Measurements from ENCODE around the gene DSCAML1.
A peak's percentile ranks its signal among the peaks of the same experiment; 100 is the strongest.

Gene DSCAML1

DNA sequence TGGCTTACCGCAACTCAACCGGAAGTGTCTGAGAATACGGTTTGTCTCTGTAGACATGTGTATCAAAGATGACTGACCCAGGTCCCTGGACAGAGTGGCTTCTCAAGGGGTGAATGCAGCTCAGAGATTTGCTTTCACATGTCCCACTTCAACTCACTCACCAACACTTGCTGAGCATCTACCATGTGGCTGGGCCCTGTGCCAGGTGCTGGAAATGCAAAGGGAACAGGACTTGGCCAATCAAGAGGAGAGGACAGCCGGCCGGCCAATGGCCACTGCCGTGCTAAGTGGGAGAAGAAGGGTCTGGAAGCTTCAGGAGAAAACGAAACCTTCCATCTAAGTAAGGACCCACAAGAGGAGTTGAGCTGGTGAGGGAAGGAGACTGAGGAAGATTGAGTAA, 318.1 kb downstream of the DSCAML1 start:
- DNase-seq, result no peak

DNA sequence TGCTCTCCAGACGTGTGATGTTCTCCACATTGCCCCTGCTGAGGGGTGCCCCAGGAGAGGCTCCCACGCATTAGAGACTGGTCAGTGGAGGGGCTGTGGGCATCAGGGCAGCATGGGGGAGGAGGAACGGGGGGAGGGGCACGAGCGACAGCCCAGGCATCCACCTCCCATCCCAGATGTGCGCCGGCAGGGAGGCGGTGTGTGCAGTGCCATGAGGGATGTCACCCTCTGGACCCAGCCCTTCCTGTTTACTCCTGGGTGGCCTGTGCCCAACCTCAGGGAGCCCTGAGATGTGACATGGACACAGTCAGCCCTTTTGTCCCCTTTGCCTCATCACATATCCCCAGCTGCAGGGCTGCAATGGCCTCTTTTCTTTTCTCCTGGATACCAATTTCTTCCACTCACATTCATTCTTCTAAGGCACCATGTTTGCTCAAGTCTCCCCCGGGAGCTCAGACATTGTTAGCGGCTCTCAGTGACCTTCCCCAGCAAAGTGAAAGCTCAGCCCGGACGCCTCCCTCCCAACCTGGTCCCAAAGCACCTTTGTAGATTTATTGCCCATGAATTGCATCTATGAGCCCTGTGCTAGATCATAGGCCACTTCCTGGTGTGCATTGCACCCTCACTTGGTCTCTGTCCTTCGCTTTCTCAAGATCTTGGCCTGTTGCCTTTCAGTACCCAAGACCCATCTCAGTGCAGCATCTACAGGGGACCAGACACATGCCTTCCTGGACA, 318.7 kb downstream of the DSCAML1 start:
- DNase-seq, result no peak

DNA sequence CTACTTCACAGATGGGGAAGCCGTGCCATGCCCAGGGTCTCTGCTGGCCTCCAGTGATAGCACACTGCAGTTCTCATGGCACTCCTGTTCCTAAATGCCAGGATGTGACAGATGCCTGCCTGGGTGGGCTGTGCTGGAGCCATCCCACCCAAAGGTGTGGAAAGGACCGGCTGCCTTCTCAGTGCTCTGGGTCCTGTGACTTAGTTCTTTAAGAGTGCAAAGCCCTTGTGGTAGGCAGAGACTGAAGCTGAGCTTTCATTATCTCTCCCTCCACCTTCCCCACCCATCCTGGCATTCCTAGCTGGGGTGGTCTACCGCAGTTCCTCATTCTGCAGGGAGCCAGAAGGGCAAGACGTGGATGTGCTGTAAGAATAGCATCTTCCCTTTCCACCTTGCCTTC, 319.3 kb downstream of the DSCAML1 start:
- no peak for DNase-seq

DNA sequence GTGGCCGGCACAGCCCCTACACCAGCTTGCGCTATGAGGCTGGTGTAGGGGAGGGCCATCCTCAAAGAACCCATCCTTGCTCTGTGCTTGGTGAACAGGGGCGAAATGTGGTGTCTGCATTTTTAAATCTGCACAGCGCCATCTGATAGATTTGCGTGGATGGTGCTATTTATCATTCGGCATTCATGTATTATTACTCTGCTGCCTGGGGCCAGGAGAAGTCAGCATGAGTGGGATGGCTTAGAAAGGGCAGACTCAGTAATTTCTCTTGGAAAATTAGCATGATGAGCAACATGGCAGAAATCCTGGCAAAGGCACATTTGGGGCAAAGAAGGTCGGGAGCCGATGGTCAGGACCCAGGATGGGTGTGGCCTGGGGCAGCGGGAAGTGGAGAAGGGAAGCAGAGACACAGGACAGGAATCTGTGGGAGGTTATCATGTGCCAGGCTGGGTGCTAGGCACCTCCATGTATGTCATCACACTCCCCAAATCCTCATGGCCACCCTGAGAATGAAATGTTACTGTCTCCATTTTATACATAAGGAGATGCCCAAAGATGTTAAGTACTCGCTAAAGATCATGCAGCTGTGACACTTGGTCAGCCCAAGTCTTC, 320.4 kb downstream of the DSCAML1 start:
- no peak for DNase-seq

DNA sequence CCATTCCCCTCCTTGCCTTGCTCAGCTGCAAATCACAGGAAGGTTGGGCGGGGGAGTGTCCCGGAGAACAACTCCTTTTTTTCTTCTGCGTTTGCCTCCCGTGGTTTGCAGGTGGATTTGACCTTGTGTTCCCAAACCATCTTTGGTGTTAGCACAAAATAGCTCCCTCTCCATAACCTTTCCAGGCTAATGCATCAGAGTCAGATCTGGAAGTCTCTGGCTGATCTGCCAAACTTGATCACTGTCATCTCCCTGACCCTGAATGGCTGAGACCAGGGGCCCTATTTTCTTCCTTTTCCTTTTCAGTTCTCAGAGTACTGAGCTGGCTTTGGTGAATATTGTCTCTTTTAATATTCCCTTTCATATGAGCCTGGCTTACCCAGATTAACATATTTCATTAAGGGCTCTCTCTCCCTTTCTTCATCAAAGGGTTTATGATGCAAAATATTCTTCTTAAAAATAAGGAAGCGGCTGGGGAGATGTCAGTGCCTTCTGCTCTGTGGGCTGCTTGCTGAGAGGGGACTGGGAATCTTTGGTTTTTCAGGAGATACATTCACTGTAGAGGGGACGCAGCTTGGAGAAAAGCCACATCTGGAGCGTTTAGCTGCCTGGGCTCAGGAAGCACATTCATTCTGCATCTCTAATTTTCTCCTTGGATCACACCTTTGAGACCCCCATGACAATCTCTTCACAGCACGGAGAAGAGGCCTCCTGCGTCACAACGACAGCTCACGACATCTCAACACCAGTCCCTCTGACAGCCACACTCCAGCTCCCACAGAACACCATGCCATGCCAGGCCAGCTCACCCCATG, 321.1 kb downstream of the DSCAML1 start:
- DNase-seq, result no peak

DNA sequence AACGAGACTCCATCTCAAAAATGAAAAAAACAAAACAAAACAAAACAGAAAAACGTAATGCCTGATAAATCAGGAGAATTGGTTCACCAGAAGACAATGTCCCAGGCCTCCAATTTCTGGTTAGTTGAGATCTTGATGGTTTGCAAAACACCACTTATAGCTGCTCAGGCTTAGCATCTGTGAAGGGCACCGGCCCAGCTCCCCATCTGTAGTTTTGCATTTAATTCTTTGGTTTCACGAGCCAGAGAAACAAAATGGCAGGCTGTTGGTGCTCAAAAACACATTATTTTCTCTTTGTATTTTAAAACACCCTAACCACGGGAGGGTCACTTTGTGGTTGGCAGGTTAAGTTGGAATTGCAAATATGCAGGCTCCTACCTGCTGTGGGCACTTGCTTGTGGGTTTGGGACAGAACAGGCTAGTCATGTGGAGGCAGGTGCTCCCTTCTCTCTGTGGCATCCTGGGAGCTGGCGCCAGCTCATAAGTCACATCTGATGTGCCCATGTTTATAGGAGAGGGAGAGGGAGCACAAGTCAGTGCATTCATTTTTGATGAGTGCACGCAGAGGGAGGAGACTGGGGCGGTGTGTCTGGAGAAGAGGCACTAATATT, 323.4 kb downstream of the DSCAML1 start:
- DNase-seq, result peak; percentile 95

DNA sequence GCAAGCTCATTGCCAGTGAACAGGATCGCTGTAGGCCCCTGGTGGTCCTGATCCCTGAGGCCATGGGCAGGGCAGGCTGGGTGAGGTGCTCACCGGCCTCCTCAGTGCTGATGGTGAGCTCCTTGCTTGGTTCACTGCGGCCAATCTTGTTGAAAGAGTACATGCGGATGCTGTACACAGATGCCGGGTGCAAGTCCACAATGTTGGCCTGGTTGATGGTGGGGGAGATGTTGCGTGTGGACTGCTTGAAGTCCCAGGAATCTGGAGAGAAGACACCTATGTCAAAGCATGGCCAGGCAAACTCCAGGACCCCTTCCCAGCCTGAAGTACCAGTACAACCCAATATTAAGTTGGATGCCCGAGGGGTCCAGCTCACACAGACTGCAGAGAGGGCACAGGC, 325.2 kb downstream of the DSCAML1 start:
- no peak for DNase-seq

DNA sequence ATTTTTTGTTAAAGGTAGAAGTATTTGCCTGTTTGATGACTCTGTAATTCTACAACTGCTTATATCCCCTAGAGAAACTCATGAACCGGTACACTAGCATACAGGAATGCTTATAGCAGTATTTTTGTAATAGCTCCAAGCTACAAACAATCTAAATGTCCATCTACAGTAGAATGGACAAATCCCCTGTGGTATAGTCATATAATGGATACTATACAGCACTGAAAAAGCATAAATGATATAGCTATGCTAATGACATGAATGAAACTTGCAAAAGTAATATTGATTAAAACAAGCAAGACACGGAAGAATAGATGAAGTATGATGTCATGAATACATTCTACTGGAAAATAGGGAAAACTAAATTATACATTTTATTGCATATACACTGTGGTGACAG, 326.4 kb downstream of the DSCAML1 start:
- DNase-seq, result no peak

DNA sequence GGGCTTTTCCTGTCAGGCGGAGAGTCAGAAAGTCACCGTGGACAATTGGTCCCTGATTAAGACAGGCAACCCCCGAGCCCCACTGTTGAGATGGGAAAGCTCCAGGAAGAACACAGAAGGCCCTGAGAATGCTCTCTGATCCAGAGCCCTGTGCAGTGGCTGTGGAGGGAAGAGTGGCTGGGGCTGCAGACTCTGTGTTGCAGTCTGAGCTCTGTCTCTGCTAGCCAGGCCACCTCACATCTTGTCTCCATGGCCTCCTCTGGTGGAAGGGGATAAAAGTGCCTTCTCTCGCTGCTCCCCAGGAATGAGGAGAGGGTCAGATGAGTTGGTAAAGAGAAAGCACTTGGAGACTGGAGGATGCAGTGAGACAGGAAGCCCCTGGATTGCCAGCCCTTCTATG, 328.1 kb downstream of the DSCAML1 start:
- DNase-seq, result no peak

DNA sequence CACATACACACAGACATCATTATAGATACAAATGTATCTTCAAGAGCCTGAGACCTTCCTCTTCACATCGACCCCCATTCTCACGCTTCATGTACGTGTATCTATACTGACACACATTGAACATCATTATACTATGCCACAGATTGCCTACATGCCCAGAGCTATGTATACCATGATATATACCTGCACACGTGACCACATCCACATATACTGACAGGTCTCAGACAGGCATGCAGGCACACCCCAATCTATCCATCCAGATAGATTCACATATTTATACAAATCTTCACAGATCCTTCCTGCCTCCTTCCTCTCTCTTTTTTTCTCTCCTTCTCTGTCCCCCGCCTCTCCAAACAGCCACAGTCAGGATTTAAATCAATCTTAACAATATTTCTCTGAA, 329.2 kb downstream of the DSCAML1 start:
- no peak for DNase-seq

DNA sequence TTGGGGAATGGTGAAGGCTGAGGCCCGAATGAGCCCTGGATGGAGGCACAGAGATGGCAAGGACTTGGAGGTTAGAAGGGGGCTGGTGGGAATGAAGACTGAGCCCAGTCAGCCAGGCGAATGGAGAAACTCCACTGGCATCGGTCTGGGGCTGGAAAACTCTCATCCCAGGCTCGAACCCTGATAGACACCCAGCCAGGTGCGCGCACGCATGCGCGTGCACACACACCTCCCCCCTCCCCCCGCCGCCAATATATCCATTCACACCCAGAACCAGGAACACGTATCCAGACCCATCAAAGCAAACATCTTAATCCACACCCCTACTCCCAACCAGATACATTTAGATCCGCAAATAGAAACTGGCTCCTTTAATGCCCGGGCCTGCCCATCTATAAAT, 330.1 kb downstream of the DSCAML1 start:
- no peak for DNase-seq

DNA sequence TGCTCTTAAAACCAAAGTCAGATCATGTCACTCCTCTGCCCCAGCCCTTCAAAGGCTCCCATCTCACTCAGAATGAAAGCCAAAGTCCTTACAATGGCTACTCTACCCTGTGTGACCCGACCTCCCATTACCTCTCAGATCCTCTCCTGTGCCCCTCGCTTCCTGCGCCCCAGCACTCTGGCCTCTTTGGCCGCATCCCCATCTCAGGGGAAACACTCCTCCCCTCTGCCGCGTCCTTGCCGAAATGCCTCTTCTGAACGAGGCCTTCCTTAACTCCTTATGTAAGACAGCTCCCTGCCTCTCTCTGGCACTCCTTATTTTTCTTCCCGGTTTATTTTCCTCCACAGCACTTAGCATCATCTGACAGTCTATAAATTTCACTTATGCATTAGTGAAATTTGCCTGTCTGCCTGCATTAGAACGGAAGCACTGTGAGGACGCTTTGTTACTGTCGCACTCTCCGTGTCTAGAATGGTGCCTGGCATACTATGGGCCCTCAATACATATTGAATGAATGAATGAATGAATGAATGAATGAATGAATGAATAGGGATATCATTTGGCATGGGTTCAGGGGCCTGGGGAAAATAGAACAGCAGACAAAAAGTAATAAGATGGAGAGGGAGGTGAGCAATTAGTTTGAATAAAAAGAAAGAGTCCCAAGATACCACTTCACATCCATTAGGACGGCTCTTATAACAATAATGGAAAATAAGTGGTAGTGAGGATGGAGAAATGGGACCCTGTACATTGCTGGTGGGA, 331.6 kb downstream of the DSCAML1 start:
- DNase-seq, result peak; percentile 31

DNA sequence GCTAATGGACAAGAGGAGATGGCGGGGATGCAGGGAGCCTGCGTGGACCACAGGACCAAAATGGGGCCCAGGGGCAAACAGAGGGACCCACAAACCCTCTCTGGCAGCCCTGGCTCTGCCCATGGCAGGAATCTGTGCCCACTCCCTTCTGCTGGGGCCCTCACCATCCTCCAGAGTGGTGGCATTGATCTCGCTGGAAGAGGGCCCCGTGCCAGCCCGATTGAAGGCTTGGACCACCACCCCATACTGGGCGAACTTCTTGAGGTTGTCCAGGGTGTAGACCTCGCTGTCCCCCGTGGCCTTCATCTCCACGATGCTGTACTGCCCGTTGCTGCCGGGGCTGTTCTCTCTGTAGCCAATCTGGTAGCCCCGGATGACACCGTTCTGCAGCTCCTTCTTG, 332.2 kb downstream of the DSCAML1 start:
- no peak for DNase-seq

DNA sequence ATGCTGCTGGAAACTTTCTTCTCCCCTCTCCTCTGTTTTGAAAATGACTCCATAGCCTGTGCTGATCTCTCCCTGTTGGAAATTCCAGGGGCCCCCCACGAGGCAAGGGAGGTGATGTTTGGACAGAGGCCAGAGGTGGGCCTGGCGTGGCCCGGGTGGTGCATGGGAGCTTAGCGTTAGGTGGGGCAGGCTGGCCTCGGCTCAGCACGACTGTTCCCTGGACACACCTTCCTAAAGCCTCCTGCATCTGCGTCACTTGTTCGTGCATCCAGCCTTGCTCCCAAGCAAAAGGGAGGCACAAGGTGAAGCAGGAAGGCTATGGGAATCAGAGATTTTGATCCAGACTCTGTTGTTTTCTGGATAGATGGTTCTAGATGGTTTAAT, 334.2 kb downstream of the DSCAML1 start:
- no peak for DNase-seq

DNA sequence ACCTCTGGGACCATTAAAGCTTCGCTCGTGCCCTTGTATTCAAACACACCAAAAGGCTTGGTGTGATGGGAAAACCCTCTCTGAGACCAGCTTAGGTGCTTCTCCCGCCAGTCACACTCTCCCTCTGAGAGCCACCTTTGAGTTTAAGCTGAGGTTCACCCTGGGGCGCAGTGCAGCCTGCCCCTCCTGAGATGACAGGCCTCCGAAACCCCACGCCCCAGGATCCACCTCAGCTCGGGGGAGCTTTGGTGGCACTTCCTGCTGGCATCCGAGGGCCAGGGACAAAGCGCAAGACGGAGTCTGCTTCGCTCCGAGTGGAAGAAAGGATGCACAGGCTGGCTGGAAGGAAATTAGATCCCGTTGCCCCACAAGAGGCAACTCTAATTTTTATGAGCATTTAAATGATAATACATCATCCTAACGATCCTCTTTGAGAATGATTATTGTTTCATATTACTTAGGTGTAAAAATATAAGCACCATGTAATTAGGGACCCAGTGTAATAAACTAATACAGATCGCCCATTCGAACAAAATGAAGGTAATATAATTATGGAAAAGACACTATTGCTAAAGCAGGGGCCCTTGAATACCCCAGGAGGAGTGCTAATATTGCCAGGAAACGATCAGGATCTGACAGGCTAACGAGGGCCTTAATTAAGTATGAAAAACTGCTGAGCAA, 334.7 kb downstream of the DSCAML1 start:
- DNase-seq, result no peak

DNA sequence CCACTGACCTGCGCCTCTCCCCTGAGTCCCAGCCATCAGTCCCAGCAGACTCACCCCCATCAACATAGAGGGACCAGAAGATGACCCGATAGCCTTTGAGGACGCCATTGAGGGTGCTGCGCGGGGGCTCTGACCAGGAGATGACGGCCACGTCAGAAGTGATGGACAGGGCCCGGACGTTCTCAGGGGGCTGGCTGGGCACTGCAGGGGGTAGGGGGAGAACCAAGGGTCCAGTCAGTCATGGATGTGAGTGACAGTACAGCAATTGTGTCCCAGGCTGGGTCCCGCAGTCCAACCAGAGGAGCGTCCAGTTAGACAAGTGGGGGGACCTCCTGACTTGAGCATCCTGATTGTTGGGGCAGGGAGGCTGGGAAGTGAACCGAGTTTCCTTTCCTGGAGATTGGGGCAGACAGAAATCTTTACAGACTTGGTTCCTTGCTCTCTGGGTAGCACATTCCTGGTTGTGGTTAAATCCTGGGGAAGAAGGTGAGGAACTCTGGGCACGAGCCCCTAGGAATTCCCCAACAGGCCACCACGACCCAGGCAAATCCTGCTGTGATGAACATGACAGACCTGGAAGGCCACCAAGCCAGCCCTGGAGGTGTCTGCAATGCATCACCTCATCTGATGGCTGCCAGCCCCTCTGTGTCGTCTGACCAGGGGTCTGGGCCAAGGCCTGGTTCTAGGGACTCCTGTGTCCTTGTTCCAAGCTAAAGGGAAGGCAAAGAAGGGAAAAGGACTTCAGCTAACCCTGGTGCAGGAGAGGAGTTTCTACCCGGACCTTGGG, 335.4 kb downstream of the DSCAML1 start:
- DNase-seq, result no peak

DNA sequence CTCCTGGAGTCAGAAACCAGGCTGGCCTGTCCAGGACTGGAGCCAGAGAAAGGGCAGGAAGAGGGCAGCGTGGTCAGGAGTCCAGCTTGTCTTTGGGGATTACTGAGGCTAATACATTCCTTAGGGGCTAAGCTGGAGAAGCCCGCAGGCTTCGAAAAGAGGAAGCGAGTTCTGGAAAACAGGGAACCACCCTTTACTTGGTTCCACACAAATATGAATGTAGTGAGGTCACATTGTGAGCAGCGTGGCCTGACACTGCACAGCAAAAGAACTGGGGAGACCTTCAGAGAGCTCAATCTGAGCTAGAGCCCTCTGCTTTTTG, 337.1 kb downstream of the DSCAML1 start:
- no peak for DNase-seq

DNA sequence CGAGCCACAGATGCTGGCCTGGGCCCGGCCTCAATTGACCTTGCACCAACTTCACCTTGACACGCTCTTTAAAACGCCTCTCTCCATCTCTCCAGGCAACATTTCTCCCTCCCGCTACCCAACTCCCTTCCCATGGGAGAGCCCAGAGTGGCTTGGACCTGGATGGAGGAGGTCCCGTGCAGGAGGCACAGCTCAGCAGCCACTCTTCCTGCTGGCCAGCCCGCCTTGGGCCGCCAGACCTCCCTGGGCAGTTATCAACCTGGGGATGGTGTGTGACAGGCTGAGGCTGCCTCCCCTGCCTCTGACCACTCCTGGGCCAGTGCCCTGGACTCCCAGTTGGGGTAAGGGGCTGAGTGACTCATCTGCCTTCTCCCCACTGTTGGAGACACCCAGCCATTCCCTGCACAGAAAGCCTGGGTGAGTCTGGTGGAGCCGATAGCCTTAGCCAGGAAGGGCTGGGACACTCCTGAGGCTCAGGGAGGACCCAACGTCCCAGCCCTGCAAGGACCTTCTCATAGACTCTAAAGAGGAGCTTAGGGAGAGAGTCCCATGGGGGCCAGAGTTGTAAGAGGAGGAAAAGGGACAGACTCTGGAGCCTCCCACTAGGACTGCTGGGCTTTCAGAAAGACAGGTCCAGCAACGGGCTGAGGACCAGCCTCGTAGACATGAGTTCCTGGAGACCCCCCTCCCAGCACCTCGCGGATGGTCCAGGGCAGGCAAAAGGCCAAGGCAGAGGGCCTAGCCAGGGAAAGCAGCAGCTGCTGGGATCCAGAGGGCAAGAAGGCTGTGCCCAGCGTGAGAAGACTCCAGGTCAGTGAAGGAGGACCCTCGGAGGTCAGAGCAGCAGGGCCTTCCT, 337.7 kb downstream of the DSCAML1 start:
- DNase-seq, result no peak

DNA sequence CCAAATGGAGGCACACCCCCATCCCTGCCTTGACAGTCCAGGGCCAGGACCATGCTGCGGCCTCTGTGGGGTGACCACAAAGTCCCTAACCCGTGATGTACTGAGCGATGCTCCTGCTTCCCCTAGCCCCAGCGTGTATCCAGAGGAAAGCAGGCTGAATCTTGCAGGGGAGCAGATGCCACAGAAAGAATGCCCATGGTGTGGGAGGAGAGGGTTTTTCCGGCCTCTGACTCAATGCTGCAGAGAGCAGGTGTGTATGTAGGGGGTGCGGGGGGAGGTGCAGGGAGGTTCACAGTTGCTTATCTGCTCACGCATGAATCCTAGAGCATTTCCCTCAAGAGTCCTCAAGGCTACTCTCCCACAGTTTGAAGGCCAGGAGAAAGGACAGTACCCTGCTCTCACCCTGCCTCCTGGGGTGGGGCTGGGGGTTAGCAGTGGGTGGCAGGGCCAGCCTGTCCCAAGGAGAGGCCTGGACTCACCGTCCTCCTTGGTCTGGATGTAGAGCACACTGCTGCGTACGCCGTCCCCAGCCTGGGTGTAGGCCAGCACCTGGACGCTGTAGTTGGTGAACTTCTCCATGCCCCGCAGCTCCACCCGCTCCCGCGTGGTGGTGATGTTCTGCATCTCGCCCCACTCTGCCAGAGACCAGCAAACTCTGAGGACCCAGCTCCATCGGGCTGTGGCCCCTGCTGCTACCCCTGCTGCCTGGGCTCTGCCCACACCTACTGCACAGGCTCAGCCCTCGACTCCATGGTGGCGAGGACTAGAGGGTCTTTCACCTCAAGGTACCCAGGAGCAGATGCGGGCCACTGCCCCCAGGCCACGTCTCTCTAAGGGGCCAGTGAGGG, 338.5 kb downstream of the DSCAML1 start:
- peak; percentile 5 for DNase-seq

DNA sequence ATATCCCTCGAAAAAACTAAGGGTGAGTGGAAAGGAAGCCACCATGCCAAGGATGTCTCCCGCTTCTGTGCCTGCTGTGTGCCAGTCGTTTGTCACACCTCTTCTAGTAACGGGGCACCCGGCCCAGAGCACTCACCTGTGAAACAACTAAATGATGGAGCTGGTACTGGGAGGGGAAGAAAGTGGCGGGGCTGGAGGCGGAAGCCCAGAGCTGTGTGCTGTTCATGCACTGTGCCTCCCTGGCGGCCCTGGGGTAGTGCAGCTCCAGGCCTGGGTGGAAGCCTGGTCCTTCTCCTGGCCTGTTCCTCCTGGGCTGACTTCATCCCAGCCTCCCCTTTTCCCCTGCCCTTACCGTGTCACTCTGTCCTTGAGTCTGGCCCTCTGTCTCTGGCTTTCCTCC, 339.2 kb downstream of the DSCAML1 start:
- no peak for DNase-seq
